ENCODE measurements around the gene CAMK1D.

GRCh38 chr10:12792889-12793556, 443.7 kb downstream of the CAMK1D start:
- no peak for TF ChIP-seq CTCF (IDR thresholded peaks at IDR 0.05)
- TF ChIP-seq POLR2A (IDR thresholded peaks at IDR 0.05): no peak

All from breast epithelium (tissue), 3 donors.